Mammary epithelial cell (primary cell): Measurements from ENCODE around the gene TEC.

Source experiments
- CTCF ChIP-seq, 2 donors: IDR thresholded peaks in 1 of 2; conservative IDR thresholded peaks in 1 of 2; 2 replicates each; pipeline ENCODE4 v1.5.1; 2011 to 2012; ENCODE audit warnings: inconsistent platforms in 2 of 2, low read length in 2 of 2, mild to moderate bottlenecking in 2 of 2, control low read depth in 1 of 2, low read depth in 1 of 2; ENCODE audit not compliant: insufficient read depth in 1 of 2; ENCODE audit errors: extremely low read depth in 1 of 2
- EZH2 ChIP-seq: IDR thresholded peaks from 2 replicates; pipeline ENCODE4 v1.6.1; 2012; ENCODE audit warnings: low read length, inconsistent platforms, borderline replicate concordance

GRCh38 chr4:48268956-48269860 is at the start of gene TEC:
- TF ChIP-seq CTCF (conservative IDR thresholded peaks at IDR 0.05 in 1 of 2, IDR thresholded peaks at IDR 0.05 in 1 of 2; ENCODE audit: extremely low read depth in 1 of 2, insufficient read depth in 1 of 2, low read depth in 1 of 2, low read length in 2 of 2) = no peak
- no peak for TF ChIP-seq EZH2
